H9 (cell line): ENCODE results near the gene CSMD2. TPM values are rescaled to one million over a fixed set of nuclear protein-coding genes. Genes with fewer than 3 reads are reported as not detected.

Experiments used
- DNase-seq: peaks from one replicate; pipeline ENCODE4 v3.0.0-alpha.2; 2017
- H2AFZ ChIP-seq: one replicate; pipeline ENCODE4 v1.6.1; 2013; ENCODE audit warnings: mild to moderate bottlenecking, low read length, control low read depth, moderate library complexity
- H2AK5ac ChIP-seq: 2 replicates; pipeline ENCODE4 v1.6.1; 2013; ENCODE audit warnings: low read length, control low read depth, mixed read lengths; ENCODE audit not compliant: insufficient read length
- H2BK120ac ChIP-seq: one replicate; pipeline ENCODE4 v1.6.1; 2013; ENCODE audit warnings: low read depth, mild to moderate bottlenecking, low read length, control low read depth, inconsistent platforms; ENCODE audit not compliant: poor library complexity, severe bottlenecking
- H2BK12ac ChIP-seq: 2 replicates; pipeline ENCODE4 v1.6.1; 2013; ENCODE audit warnings: low read length, control low read depth, mixed read lengths, low read depth; ENCODE audit not compliant: insufficient read length
- H2BK15ac ChIP-seq: 2 replicates; pipeline ENCODE4 v1.6.1; 2013; ENCODE audit warnings: low read depth, low read length, control low read depth
- H2BK20ac ChIP-seq: one replicate; pipeline ENCODE4 v1.6.1; 2013; ENCODE audit warnings: low read depth, mild to moderate bottlenecking, low read length, control low read depth, inconsistent platforms; ENCODE audit not compliant: poor library complexity, severe bottlenecking
- H2BK5ac ChIP-seq: 2 replicates; pipeline ENCODE4 v1.6.1; 2013; ENCODE audit warnings: low read length, control low read depth, mixed read lengths; ENCODE audit not compliant: insufficient read length
- H3K14ac ChIP-seq: 2 replicates; pipeline ENCODE4 v1.6.1; 2013; ENCODE audit warnings: low read length, control low read depth; ENCODE audit not compliant: insufficient read depth
- H3K18ac ChIP-seq: 2 replicates; pipeline ENCODE4 v1.6.1; 2013; ENCODE audit warnings: low read depth, mild to moderate bottlenecking, mixed read lengths, low read length, control low read depth; ENCODE audit not compliant: insufficient read length
- H3K23ac ChIP-seq: 2 replicates; pipeline ENCODE4 v1.6.1; 2013; ENCODE audit warnings: low read length, control low read depth, mixed read lengths, low read depth; ENCODE audit not compliant: insufficient read length
- H3K23me2 ChIP-seq: 2 replicates; pipeline ENCODE4 v1.6.1; 2013; ENCODE audit warnings: low read depth, mild to moderate bottlenecking, mixed read lengths, low read length, control low read depth; ENCODE audit not compliant: insufficient read length, poor library complexity, severe bottlenecking
- H3K27ac ChIP-seq: 2 replicates; pipeline ENCODE4 v1.5.1; 2013; ENCODE audit warnings: low read length, control low read depth, mixed read lengths, low read depth; ENCODE audit not compliant: insufficient read length
- H3K27me3 ChIP-seq: 2 replicates; pipeline ENCODE4 v1.6.1; 2013; ENCODE audit warnings: low read length, control low read depth, inconsistent platforms; ENCODE audit not compliant: insufficient read depth
- H3K4ac ChIP-seq: 2 replicates; pipeline ENCODE4 v1.6.1; 2013; ENCODE audit warnings: low read depth, mild to moderate bottlenecking, control low read depth, inconsistent platforms, low read length, moderate library complexity
- H3K4me1 ChIP-seq: 2 replicates; pipeline ENCODE4 v1.6.1; 2013; ENCODE audit warnings: low read length, control low read depth, inconsistent platforms; ENCODE audit not compliant: insufficient read depth
- H3K4me2 ChIP-seq: 2 replicates; pipeline ENCODE4 v1.6.1; 2013; ENCODE audit warnings: low read length, control low read depth, mixed read lengths; ENCODE audit not compliant: insufficient read length, insufficient read depth
- H3K56ac ChIP-seq: 2 replicates; pipeline ENCODE4 v1.6.1; 2013; ENCODE audit warnings: low read depth, mild to moderate bottlenecking, mixed read lengths, low read length, control low read depth; ENCODE audit not compliant: insufficient read length
- H3K79me1 ChIP-seq: 2 replicates; pipeline ENCODE4 v1.6.1; 2013; ENCODE audit warnings: low read depth, mild to moderate bottlenecking, moderate library complexity, low read length, control low read depth, inconsistent platforms; ENCODE audit not compliant: insufficient read depth, poor library complexity, severe bottlenecking
- H3K79me2 ChIP-seq: 2 replicates; pipeline ENCODE4 v1.6.1; 2013; ENCODE audit warnings: low read length, control low read depth, inconsistent platforms; ENCODE audit not compliant: insufficient read depth
- H3K9ac ChIP-seq: 2 replicates; pipeline ENCODE4 v1.6.1; 2013; ENCODE audit warnings: low read length, control low read depth, mixed read lengths; ENCODE audit not compliant: insufficient read length; ENCODE audit errors: extremely low read depth
- H3K9me3 ChIP-seq: one replicate; pipeline ENCODE4 v1.6.1; 2013; ENCODE audit warnings: low read depth, low read length, inconsistent platforms; ENCODE audit not compliant: control insufficient read depth
- H3T11ph ChIP-seq: one replicate; pipeline ENCODE4 v1.6.1; 2013; ENCODE audit warnings: mild to moderate bottlenecking, low read length, control low read depth, inconsistent platforms
- H4K20me1 ChIP-seq: one replicate; pipeline ENCODE4 v1.6.1; 2013; ENCODE audit not compliant: control insufficient read depth, insufficient read length, insufficient read depth
- H4K5ac ChIP-seq: 2 replicates; pipeline ENCODE4 v1.6.1; 2013; ENCODE audit warnings: low read depth, mild to moderate bottlenecking, mixed read lengths, low read length, control low read depth; ENCODE audit not compliant: insufficient read length
- H4K8ac ChIP-seq: replicated peaks from 2 replicates; pipeline ENCODE4 v1.6.1; 2013; ENCODE audit warnings: low read length, control low read depth, mixed read lengths, low read depth; ENCODE audit not compliant: insufficient read length
- H4K91ac ChIP-seq: 2 replicates; pipeline ENCODE4 v1.6.1; 2013; ENCODE audit warnings: low read depth, mild to moderate bottlenecking, moderate library complexity, mixed read lengths, low read length, control low read depth; ENCODE audit not compliant: insufficient read length
- H3K27ac Mint-ChIP-seq, 3 experiments: 2 replicates in 2 of 3; 3 replicates in 1 of 3; pipeline ENCODE4 v1.8.0; 2020 to 2021; ENCODE audit warnings: mixed read lengths in 3 of 3, mild to moderate bottlenecking in 1 of 3, moderate library complexity in 1 of 3
- H3K27me3 Mint-ChIP-seq: 2 replicates; pipeline ENCODE4 v1.8.0; 2021; ENCODE audit warnings: low read depth, mild to moderate bottlenecking, moderate library complexity, mixed read lengths
- H3K36me3 Mint-ChIP-seq, 3 experiments: 2 replicates in 2 of 3; 3 replicates in 1 of 3; pipeline ENCODE4 v1.8.0; 2020 to 2021; ENCODE audit warnings: low read depth in 3 of 3, mixed read lengths in 3 of 3; ENCODE audit not compliant: insufficient read depth in 1 of 3
- H3K4me1 Mint-ChIP-seq, 2 experiments: 2 replicates each; pipeline ENCODE4 v1.8.0; 2020; ENCODE audit warnings: mixed read lengths in 2 of 2
- H3K4me3 Mint-ChIP-seq, 2 experiments: 2 replicates in 1 of 2; 3 replicates in 1 of 2; pipeline ENCODE4 v1.8.0; 2020 to 2021; ENCODE audit warnings: mild to moderate bottlenecking in 2 of 2, mixed read lengths in 2 of 2, moderate library complexity in 1 of 2
- H3K9me3 Mint-ChIP-seq, 2 experiments: 2 replicates in 1 of 2; 3 replicates in 1 of 2; pipeline ENCODE4 v1.8.0; 2020; ENCODE audit warnings: mild to moderate bottlenecking in 2 of 2, mixed read lengths in 2 of 2, moderate library complexity in 1 of 2
- CTCF ChIP-seq: fragments of 200-600 bp; sonication (generic); conservative IDR thresholded peaks from 3 replicates; pipeline ENCODE4 v1.8.0; 2021; ENCODE audit warnings: antibody characterized with exemption, mild to moderate bottlenecking
- WGBS: extraction: QIAGEN DNeasy Blood & Tissue Kit; methylation state at CpG from one replicate; pipeline ENCODE4 v1.1.7; 2013; ENCODE audit warnings: missing lambda C conversion rate, low lambda C conversion rate, mixed read lengths; ENCODE audit not compliant: insufficient read length; ENCODE audit errors: extremely low coverage; 5-methylcytosine and 5-hydroxymethylcytosine counted together
- total RNA-seq: library from RNA; stranded (reverse); gene quantifications from 2 replicates; pipeline ENCODE4 v1.2.1, GENCODE V29; 2021

The CSMD2 gene
- total RNA-seq, 1 experiment from 2014 or later = 6.4 TPM

DNA sequence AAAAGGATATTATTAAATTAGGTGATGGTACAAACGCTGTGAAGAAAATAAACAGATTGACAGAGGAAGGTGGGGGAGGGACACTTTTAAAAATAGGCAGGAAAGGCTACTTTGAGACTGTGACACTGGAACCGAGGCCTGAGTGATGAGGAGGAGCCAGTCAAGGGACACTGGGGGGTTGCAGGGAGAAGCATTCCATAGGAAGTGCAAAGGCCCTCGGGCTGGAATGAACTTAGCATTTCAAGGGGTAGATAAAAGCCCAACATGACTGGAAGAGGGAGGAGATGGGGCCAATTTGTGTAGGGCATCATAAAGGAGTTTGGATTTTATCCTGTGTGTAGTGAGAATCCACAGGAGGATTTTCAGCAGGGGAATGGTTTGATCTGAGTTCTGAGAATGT lies 27.6 kb upstream of the CSMD2 start:
- no peak overlapping the region for H3K27ac Mint-ChIP-seq
- no peak overlapping the region for H4K91ac ChIP-seq
- H4K20me1 ChIP-seq = no peaks in the 10 kb centered on the region
- H3K4me1 ChIP-seq = peaks cover 14% of the 10 kb centered on the region
- no peak overlapping the region for H4K8ac ChIP-seq
- no peak overlapping the region for H3K14ac ChIP-seq
- peaks cover 14 to 16% of the 10 kb centered on the region in 2 experiments for H3K9me3 Mint-ChIP-seq
- H2AFZ ChIP-seq = no peak overlapping the region
- no peak overlapping the region for H2AK5ac ChIP-seq
- H2BK120ac ChIP-seq = no peak overlapping the region
- H2BK12ac ChIP-seq = no peak overlapping the region
- no peak overlapping the region for H3K4ac ChIP-seq
- no peak overlapping the region for H3T11ph ChIP-seq
- H3K4me3 Mint-ChIP-seq = no peak overlapping the region; a peak in 1 of 5 replicates
- H3K79me1 ChIP-seq = no peaks in the 10 kb centered on the region
- H3K4me1 Mint-ChIP-seq = peaks cover 38 to 40% of the 10 kb centered on the region in 2 experiments
- no peaks in the 10 kb centered on the region for H3K79me2 ChIP-seq
- H2BK15ac ChIP-seq = no peak overlapping the region
- no peak overlapping the region for H3K27ac ChIP-seq
- H4K5ac ChIP-seq = no peak overlapping the region
- no peak overlapping the region for H3K9ac ChIP-seq
- no peaks in the 10 kb centered on the region for H3K23me2 ChIP-seq
- no peak overlapping the region for H2BK20ac ChIP-seq
- no peak for TF ChIP-seq CTCF
- no peaks in the 10 kb centered on the region for H3K27me3 ChIP-seq
- no peak overlapping the region for H2BK5ac ChIP-seq
- no peak overlapping the region for H3K23ac ChIP-seq
- H3K36me3 Mint-ChIP-seq = peaks cover 13 to 17% (median 17%) of the 10 kb centered on the region in 3 experiments
- no peak overlapping the region for H3K4me2 ChIP-seq
- H3K56ac ChIP-seq = no peak overlapping the region
- peaks cover 6% of the 10 kb centered on the region for H3K9me3 ChIP-seq
- peaks cover 31% of the 10 kb centered on the region for H3K27me3 Mint-ChIP-seq
- peak; percentile 43 for DNase-seq
- no peak overlapping the region for H3K18ac ChIP-seq
- WGBS = no CpG with 5 or more reads among the region's 3 CpGs
